Liver (tissue), 9 donors: ENCODE measurements around the gene ZBTB45. TPM values are rescaled to one million over a fixed set of nuclear protein-coding genes. Genes with fewer than 3 reads are reported as not detected.

Source experiments
- DNase-seq: peaks from one replicate; pipeline ENCODE4 v3.0.0-alpha.2; 2017; ENCODE audit warnings: low spot score
- H3K27ac ChIP-seq, 2 donors: one replicate each; pipeline ENCODE4 v1.7.0; 2013; ENCODE audit warnings: inconsistent platforms in 2 of 2, low read length in 2 of 2, control low read depth in 1 of 2, low read depth in 1 of 2, mild to moderate bottlenecking in 1 of 2
- H3K27me3 ChIP-seq, 4 donors: one replicate each; pipeline versions ENCODE4 v1.6.1 to v1.7.0; 2013; ENCODE audit warnings: low read length in 3 of 4, inconsistent platforms in 1 of 4, mild to moderate bottlenecking in 1 of 4, moderate library complexity in 1 of 4; ENCODE audit not compliant: control insufficient read depth in 4 of 4, insufficient read depth in 4 of 4
- H3K36me3 ChIP-seq, 4 donors: one replicate each; pipeline versions ENCODE4 v1.6.1 to v1.7.0; 2013; ENCODE audit warnings: low read length in 3 of 4, mild to moderate bottlenecking in 3 of 4, low read depth in 1 of 4, moderate library complexity in 1 of 4; ENCODE audit not compliant: control insufficient read depth in 4 of 4, insufficient read depth in 3 of 4
- H3K4me1 ChIP-seq, 4 donors: one replicate each; pipeline versions ENCODE4 v1.6.1 to v1.7.0; 2013; ENCODE audit warnings: low read length in 3 of 4, mild to moderate bottlenecking in 3 of 4, moderate library complexity in 1 of 4; ENCODE audit not compliant: control insufficient read depth in 4 of 4, insufficient read depth in 4 of 4
- H3K4me3 ChIP-seq, 3 donors: one replicate each; pipeline versions ENCODE4 v1.6.1 to v1.7.0; 2013; ENCODE audit warnings: low read length in 3 of 3, control low read depth in 1 of 3, low read depth in 1 of 3, mild to moderate bottlenecking in 1 of 3
- H3K9ac ChIP-seq, 2 donors: one replicate each; pipeline ENCODE4 v1.7.0; 2013; ENCODE audit warnings: low read length in 2 of 2, mild to moderate bottlenecking in 2 of 2, moderate library complexity in 2 of 2, control low read depth in 1 of 2, low read depth in 1 of 2
- H3K9me3 ChIP-seq, 4 donors: one replicate each; pipeline versions ENCODE4 v1.6.1 to v1.7.0; 2013; ENCODE audit warnings: low read length in 3 of 4; ENCODE audit not compliant: control insufficient read depth in 4 of 4
- EGR1 ChIP-seq, 2 donors: IDR thresholded peaks; 2 replicates each; pipeline ENCODE4 v1.6.1; 2016 to 2018; ENCODE audit warnings: antibody characterized with exemption in 2 of 2, low read depth in 2 of 2
- FOXA1 ChIP-seq: IDR thresholded peaks from 2 replicates; pipeline ENCODE4 v1.6.1; 2016; ENCODE audit warnings: antibody characterized with exemption
- FOXA2 ChIP-seq: IDR thresholded peaks from 2 replicates; pipeline ENCODE4 v1.6.1; 2016; ENCODE audit warnings: antibody characterized with exemption
- GABPA ChIP-seq, 2 donors: IDR thresholded peaks in 1 of 2; conservative IDR thresholded peaks in 1 of 2; 2 replicates each; pipeline ENCODE4 v1.6.1; 2016; ENCODE audit warnings: antibody characterized with exemption in 2 of 2, mild to moderate bottlenecking in 1 of 2, moderate library complexity in 1 of 2
- HNF4A ChIP-seq, 2 donors: conservative IDR thresholded peaks; 2 replicates each; pipeline ENCODE4 v1.6.1; 2016; ENCODE audit warnings: antibody characterized with exemption in 2 of 2, mild to moderate bottlenecking in 2 of 2
- HNF4G ChIP-seq: IDR thresholded peaks from 2 replicates; pipeline ENCODE4 v1.6.1; 2016; ENCODE audit warnings: antibody characterized with exemption
- JUND ChIP-seq, 2 donors: IDR thresholded peaks; 2 replicates each; pipeline ENCODE4 v1.6.1; 2016; ENCODE audit warnings: antibody characterized with exemption in 2 of 2
- MAX ChIP-seq: IDR thresholded peaks from 2 replicates; pipeline ENCODE4 v1.6.1; 2016; ENCODE audit warnings: antibody characterized with exemption
- NR2F2 ChIP-seq: IDR thresholded peaks from 2 replicates; pipeline ENCODE4 v1.6.1; 2016; ENCODE audit warnings: antibody characterized with exemption
- RAD21 ChIP-seq, 2 donors: IDR thresholded peaks; 2 replicates each; pipeline ENCODE4 v1.6.1; 2016; ENCODE audit warnings: antibody characterized with exemption in 2 of 2, mild to moderate bottlenecking in 2 of 2
- RXRA ChIP-seq, 2 donors: IDR thresholded peaks; 2 replicates each; pipeline ENCODE4 v1.6.1; 2017 to 2018; ENCODE audit warnings: antibody characterized with exemption in 2 of 2, mild to moderate bottlenecking in 1 of 2
- SP1 ChIP-seq: IDR thresholded peaks from 2 replicates; pipeline ENCODE4 v1.6.1; 2018; ENCODE audit warnings: antibody characterized with exemption, mild to moderate bottlenecking
- TAF1 ChIP-seq: conservative IDR thresholded peaks from 2 replicates; pipeline ENCODE4 v1.6.1; 2016; ENCODE audit warnings: antibody characterized with exemption, mild to moderate bottlenecking
- YY1 ChIP-seq: IDR thresholded peaks from 2 replicates; pipeline ENCODE4 v1.6.1; 2016; ENCODE audit warnings: antibody characterized with exemption, mild to moderate bottlenecking
- ZBTB33 ChIP-seq: IDR thresholded peaks from 2 replicates; pipeline ENCODE4 v1.6.1; 2016; ENCODE audit warnings: antibody characterized with exemption
- WGBS: extraction: QIAGEN DNeasy Blood & Tissue Kit; methylation state at CpG from one replicate; pipeline ENCODE4 v1.1.7; 2013; 5-methylcytosine and 5-hydroxymethylcytosine counted together
- polyA plus RNA-seq, 2 donors: library from polyadenylated mRNA; stranded (reverse) in 1 of 2; unstranded in 1 of 2; fragments of 200-250 nt in 1 of 2; fragments of >200 nt in 1 of 2; fragmentation: Nextera tagmentation in 1 of 2; extraction: Ambion mirVana in 1 of 2; gene quantifications; one replicate each; pipeline versions ENCODE4 v1.2.1 to v1.2.3, GENCODE V29; 2013 to 2015
- total RNA-seq, 2 donors: library from RNA; depleted of rRNA; stranded (reverse); fragments of >200 nt; gene quantifications; one replicate each; pipeline ENCODE4 v1.2.3, GENCODE V29; 2014
- TF ChIP-seq, protein P1 (sequence below): fragments of 150-350 bp; IDR thresholded peaks from 2 replicates; pipeline ENCODE4 v1.5.1; 2017; ENCODE audit warnings: improper control_type of control experiment, low read depth, low read length; ENCODE audit not compliant: missing input control
- TF ChIP-seq, protein P2 (sequence below): IDR thresholded peaks from 2 replicates; pipeline ENCODE4 v1.6.1; 2016; ENCODE audit warnings: antibody characterized with exemption, mild to moderate bottlenecking
- donor health status: healthy.
- donor health status: healthy.
- donor health status: healthy.
- donor health status: healthy.
- donor health status: healthy.

Gene ZBTB45
- total and polyA plus RNA-seq, 4 donors, result 2.1 to 4.0 (median 2.7) TPM

GRCh38 chr19:58558066-58558622, 38.5 kb upstream of the ZBTB45 start, which contains the start of gene UBE2M:
UBE2M (minus strand) TSS chr19:58558611; CDS start chr19:58558381, 230 bp downstream.
- Histone ChIP-seq H3K36me3 (peaks cover 0 to 7% (median 3%) of the 10 kb centered on the region in 4 donors), H3K4me3 (peak within 1 kb of the TSS; percentile 70 to 88 (median 78)), H3K27me3 (no peaks in the 10 kb centered on the region), H3K4me1 (peaks cover 31 to 68% (median 59%) of the 10 kb centered on the region in 4 donors), H3K9ac (peak within 1 kb of the TSS; percentile 90 to 94), H3K27ac (peak within 1 kb of the TSS; percentile 87 to 100), H3K9me3 (no peaks in the 10 kb centered on the region)
- TF ChIP-seq TAF1, result no peak
- no peak for TF ChIP-seq HNF4A (conservative IDR thresholded peaks at IDR 0.05)
- TF ChIP-seq YY1, result no peak
- no peak for TF ChIP-seq FOXA2
- TF ChIP-seq EGR1 (IDR thresholded peaks at IDR 0.05; ENCODE audit: low read depth in 2 of 2), result no peak
- TF ChIP-seq FOXA1, result no peak
- TF ChIP-seq, protein P1, sequence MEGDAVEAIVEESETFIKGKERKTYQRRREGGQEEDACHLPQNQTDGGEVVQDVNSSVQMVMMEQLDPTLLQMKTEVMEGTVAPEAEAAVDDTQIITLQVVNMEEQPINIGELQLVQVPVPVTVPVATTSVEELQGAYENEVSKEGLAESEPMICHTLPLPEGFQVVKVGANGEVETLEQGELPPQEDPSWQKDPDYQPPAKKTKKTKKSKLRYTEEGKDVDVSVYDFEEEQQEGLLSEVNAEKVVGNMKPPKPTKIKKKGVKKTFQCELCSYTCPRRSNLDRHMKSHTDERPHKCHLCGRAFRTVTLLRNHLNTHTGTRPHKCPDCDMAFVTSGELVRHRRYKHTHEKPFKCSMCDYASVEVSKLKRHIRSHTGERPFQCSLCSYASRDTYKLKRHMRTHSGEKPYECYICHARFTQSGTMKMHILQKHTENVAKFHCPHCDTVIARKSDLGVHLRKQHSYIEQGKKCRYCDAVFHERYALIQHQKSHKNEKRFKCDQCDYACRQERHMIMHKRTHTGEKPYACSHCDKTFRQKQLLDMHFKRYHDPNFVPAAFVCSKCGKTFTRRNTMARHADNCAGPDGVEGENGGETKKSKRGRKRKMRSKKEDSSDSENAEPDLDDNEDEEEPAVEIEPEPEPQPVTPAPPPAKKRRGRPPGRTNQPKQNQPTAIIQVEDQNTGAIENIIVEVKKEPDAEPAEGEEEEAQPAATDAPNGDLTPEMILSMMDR, result no peak
- TF ChIP-seq, protein P2, sequence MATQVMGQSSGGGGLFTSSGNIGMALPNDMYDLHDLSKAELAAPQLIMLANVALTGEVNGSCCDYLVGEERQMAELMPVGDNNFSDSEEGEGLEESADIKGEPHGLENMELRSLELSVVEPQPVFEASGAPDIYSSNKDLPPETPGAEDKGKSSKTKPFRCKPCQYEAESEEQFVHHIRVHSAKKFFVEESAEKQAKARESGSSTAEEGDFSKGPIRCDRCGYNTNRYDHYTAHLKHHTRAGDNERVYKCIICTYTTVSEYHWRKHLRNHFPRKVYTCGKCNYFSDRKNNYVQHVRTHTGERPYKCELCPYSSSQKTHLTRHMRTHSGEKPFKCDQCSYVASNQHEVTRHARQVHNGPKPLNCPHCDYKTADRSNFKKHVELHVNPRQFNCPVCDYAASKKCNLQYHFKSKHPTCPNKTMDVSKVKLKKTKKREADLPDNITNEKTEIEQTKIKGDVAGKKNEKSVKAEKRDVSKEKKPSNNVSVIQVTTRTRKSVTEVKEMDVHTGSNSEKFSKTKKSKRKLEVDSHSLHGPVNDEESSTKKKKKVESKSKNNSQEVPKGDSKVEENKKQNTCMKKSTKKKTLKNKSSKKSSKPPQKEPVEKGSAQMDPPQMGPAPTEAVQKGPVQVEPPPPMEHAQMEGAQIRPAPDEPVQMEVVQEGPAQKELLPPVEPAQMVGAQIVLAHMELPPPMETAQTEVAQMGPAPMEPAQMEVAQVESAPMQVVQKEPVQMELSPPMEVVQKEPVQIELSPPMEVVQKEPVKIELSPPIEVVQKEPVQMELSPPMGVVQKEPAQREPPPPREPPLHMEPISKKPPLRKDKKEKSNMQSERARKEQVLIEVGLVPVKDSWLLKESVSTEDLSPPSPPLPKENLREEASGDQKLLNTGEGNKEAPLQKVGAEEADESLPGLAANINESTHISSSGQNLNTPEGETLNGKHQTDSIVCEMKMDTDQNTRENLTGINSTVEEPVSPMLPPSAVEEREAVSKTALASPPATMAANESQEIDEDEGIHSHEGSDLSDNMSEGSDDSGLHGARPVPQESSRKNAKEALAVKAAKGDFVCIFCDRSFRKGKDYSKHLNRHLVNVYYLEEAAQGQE, result no peak
- TF ChIP-seq JUND (IDR thresholded peaks at IDR 0.05), result no peak
- TF ChIP-seq NR2F2, result peak; percentile 93
- TF ChIP-seq RAD21 (IDR thresholded peaks at IDR 0.05), result no peak
- peak; percentile 14 to 34 for TF ChIP-seq RXRA (IDR thresholded peaks at IDR 0.05)
- DNase-seq, result peak; percentile 68
- WGBS, result under 1% methylated on average over 62 of the region's 62 CpGs

GRCh38 chr19:58557221-58558065, 37.8 kb upstream of the ZBTB45 start:
- Histone ChIP-seq H3K4me3 (peak overlapping the region; percentile 70 to 88 (median 78)), H3K9me3 (no peaks in the 10 kb centered on the region), H3K9ac (peak overlapping the region; percentile 85 to 94), H3K36me3 (peaks cover 3 to 10% (median 5%) of the 10 kb centered on the region in 4 donors), H3K27ac (peak overlapping the region; percentile 87 to 100), H3K4me1 (peaks cover 24 to 60% (median 52%) of the 10 kb centered on the region in 4 donors), H3K27me3 (no peaks in the 10 kb centered on the region)
- no peak for DNase-seq
- TF ChIP-seq JUND (IDR thresholded peaks at IDR 0.05), result no peak
- TF ChIP-seq HNF4G, result no peak
- TF ChIP-seq YY1, result no peak
- no peak for TF ChIP-seq SP1
- TF ChIP-seq MAX, result no peak
- no peak for TF ChIP-seq RXRA (IDR thresholded peaks at IDR 0.05)
- no peak for TF ChIP-seq ZBTB33
- no peak for TF ChIP-seq GABPA (IDR thresholded peaks at IDR 0.05 in 1 of 2, conservative IDR thresholded peaks at IDR 0.05 in 1 of 2)
- TF ChIP-seq EGR1 (IDR thresholded peaks at IDR 0.05; ENCODE audit: low read depth in 2 of 2), result no peak
- no peak for TF ChIP-seq FOXA1
- no peak for TF ChIP-seq FOXA2
- no peak for TF ChIP-seq RAD21 (IDR thresholded peaks at IDR 0.05)
- TF ChIP-seq HNF4A (conservative IDR thresholded peaks at IDR 0.05), result no peak
- 37% methylated on average over 12 of the region's 12 CpGs for WGBS
